Hematopoietic multipotent progenitor cell (in vitro differentiated cells): ENCODE results near the gene MRGPRF. TPM values are rescaled to one million over a fixed set of nuclear protein-coding genes. Genes with fewer than 3 reads are reported as not detected.

Experiments
- DNase-seq, 3 donors: peaks; one replicate each; pipeline ENCODE4 v3.0.0-alpha.2; 2011 to 2015; ENCODE audit warnings: low read depth in 2 of 3, low spot score in 2 of 3
- total RNA-seq: library from RNA; depleted of rRNA; stranded (reverse); fragments of >200 nt; gene quantifications from one replicate; pipeline ENCODE4 v1.2.3, GENCODE V29; 2012

MRGPRF gene
- total RNA-seq, 1 donor = not detected

DNA sequence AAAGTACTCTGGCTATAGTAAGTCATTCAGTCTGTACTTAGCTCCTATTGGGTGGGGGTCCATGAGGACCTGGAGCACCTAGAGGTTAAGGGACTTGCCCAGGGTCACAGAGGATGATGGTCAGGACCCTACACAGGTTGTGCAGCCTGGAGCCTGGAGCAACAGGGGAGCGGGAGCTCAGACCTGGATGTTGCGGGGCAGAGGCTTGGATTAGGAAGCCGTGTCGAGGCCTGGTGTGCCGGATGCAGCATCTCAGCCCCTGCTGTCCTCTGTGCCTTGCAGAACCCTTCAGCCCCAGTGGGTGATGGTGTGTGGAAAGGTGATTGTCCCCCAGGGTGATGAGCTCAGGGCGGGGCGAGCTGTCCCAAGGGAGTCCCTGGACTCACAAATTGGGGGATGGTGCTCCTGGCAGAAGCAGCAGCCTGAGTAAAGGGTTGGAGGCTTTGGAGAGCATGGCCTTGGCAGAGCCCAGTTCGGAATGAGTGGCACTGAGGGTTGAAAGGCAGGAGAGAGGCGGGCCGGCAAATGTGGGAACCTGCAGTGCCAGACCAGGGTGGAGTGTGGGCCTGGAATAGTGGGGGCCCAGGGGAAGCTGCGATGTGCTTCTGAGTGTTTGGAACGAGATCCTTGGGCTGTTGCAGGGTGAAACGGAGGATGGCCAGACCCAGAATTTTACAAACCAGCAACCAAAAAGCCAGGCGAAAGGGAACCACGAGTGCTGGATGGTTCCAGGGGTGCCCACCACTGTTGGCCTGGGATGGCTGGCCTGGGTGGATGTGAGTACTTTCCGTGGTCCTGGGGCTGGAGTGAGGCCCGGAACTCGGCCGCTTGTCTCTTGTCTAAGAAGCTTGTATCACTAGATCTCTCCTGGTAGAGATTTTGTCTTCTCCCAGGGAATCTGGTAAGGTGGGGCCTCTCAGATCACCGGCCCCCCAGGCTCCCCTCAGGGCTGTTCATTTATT lies 38.6 kb upstream of the MRGPRF start:
- DNase-seq = no peak

DNA sequence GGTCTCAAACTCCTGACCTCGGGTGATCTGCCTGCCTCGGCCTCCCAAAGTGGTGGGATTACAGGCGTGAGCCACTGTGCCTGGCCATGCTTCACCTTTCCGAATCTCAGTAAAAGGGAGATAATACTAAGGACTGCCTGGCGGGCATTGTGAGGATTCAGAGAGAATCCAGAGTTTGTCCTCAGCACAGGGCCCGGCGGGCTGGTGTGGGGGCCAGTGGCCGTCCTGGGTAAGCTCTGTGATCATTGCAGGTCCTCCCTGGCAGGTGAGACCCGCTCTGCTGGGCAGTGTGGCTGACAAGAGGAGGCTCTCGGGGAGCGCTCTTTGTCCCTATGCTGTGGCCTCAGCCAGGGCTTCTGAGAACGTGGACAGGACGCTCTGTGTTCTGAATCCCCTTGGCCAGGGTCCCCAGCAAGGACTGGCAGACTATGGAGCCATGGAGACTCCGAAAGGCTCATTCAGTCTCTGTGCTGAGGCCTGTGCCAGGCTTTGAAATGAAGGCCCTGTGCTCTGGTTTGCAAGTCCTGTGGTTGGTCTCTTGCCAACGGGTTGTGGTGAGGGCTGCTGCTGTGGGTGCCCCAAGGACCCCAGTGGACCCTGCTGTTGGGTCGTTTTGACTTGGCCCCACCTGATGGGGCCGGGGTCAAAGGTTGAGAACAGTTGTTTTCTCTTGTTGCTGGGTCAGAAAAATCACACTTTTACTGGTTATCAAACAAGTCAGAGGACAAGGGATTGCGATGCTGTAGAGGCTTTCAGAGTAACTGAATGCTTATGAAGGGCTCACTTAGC lies 37.7 kb upstream of the MRGPRF start:
- no peak for DNase-seq

GRCh38 chr11:69049490-69049867 lies 36.4 kb upstream of the MRGPRF start:
- DNase-seq = peak in 2 of 3 donors; percentile 28 to 38

- DNase-seq = peak; percentile 89 to 96 (median 95)
Measured at GRCh38 chr11:69048694-69049489, 35.8 kb upstream of the MRGPRF start, which contains the start of gene TPCN2. Gene TPCN2 (plus strand): TSS chr11:69048932. CDS start chr11:69048998, 66 bp downstream.

DNA sequence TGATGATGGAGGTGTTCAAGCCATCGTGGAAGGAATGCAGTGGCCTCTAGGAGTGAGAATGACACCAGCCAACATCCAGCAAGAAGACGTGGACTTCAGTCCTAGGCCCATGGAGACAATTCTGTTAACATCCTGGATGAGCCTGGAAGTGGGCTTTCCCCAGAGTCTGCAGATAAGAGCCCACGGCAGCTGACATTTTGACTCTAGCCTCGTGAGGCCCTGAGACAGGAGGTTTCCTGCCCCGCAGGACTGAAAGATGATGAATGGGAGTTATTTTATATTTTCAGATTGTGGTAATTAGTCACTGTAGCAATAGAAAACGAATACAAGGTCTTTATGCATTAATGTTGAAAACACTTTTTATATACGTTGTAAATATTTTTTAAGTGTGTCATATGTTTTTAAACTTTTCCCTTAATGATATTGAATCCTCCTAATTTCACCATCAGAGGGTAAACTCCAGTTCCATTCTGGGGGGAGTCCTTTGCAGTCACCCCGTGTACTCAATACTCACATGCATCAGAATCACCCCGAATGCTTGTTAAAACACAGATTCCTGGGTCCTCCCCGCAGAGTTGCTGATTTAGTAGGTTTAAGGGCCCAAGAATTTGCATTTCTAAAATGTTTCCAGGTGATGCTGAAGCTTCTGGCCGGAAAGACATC lies 35.1 kb upstream of the MRGPRF start:
- DNase-seq = no peak

DNA sequence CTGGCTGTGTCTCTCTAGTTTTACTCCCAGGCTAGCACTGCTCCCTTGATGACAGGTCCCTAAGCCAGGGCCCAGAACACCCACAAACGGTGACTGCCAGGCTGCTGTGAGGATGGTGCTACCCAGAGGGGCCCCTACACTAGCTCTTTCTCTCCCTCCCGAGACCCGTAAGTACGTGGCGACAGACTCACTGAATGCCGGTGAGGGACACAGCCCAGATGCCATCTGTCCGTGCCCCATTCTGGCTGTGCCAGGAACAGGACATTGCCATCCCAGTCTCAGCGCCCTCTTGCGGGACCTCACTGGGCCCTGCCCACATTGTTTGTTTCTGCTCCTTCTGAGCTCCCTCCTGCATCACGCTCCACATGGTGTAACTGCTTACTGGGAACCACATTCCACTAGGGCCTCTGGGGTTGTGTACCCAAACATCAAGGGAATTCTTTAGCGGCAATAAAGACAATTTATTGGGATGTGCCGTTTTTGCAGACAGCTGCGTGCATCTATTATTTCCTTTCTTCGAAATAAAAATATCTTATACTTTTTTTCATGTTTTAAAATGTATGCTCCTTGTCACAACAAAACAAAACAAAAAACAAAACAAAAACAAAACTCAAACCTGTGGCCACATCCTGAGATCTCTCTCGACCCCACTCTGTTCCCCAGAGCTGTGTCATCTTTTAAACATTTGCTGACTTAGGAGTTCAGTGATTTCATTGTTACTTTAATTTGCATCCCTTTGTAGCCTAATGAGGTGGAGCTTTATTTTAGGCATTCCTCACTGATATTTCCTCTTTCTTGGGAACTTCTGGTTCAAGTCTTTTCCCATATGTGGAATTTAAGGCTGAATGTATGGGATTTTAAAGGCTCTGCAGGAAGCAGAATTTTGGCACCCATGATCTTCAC lies 31.3 kb upstream of the MRGPRF start:
- DNase-seq = peak in 2 of 3 donors; percentile 28 to 46

GRCh38 chr11:69041516-69041915 lies 28.5 kb upstream of the MRGPRF start:
- DNase-seq = no peak

- peak in 1 of 3 donors; percentile 10 for DNase-seq
Measured at GRCh38 chr11:69040581-69041260, 27.7 kb upstream of the MRGPRF start.

GRCh38 chr11:69040051-69040450 lies 27.0 kb upstream of the MRGPRF start:
- no peak for DNase-seq

GRCh38 chr11:69039501-69039900 lies 26.5 kb upstream of the MRGPRF start:
- no peak for DNase-seq

DNA sequence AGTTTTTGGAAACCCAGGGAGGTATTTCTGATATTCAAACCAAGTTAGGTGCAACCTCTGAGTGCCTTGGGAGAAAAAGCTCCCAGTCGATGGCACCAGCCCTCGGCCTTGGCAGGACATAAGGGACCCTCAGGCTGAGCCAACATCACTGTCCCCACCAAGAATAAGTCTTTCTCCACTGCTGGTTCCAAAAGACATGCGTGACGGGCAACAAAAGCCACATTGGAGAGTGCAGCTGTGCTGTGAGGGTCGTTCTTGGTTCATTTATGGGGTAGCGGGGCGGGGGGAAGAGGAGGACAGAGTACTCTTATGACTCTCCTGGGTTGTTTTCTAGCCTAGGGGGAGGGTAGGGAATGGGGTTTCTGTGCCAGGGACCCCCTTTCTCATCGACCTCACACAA lies 24.5 kb upstream of the MRGPRF start:
- DNase-seq = no peak

GRCh38 chr11:69037074-69037473 lies 24.0 kb upstream of the MRGPRF start:
- no peak for DNase-seq

DNA sequence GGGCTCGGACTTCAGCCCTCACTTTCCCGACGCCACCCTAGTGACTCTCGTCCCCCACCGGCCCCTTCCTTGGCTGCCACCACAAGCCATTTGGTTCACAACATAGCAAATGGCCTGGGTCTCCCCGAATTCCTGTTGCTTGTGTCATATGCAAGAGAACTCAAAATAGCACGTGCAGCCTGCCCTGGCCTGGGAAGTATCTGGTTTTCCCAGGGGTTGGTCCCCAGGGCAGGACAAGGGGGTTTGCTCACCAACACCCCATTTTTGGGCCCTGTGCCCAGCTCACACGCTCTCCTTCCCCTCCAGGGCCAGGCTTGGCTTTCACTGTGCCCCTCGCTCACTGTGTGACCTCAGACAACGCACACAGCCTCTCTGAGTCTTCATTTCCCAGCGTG lies 22.9 kb upstream of the MRGPRF start:
- no peak for DNase-seq

- DNase-seq = no peak
Measured at GRCh38 chr11:69035150-69035945, 22.3 kb upstream of the MRGPRF start.

GRCh38 chr11:69034123-69034867 lies 21.2 kb upstream of the MRGPRF start:
- no peak for DNase-seq

DNA sequence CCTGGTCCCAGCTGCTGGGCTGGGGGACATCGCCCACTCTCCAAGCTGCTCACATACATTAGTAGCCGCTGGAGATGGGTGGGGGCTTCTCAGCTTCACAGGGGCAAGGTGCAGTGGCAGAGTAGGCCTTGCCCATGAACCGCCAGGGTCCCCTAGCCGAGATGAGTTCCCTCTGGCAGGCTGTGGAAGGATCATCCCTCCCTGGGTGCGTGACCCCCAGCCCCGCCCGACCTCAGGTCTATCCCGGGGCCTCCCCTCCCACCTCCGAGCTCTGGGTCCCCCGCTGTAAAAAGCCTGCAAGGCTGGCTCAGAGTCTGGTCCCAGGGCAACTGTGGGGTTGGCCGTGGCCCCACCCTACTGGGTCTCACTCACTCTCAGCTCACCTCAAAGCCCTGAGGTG lies 20.4 kb upstream of the MRGPRF start:
- no peak for DNase-seq

DNA sequence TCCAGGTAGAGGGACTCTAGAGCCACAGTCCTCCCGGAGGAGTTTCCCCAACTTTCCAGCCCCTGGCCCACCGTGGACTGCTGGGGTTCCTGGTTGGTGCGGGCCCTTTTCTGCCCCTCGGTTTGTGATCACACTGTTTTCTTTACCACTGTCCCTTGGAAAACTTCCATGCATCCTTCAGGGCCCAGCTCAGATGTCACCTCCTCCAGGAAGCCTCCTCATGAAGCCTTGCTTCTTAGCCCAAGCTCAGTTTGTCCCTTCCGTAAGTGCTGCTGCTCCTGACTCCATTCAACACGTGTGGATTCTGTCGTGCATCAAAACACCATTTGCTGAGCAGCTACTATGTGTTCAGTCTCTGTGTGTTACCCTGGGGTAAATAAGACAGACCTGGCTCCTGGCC lies 19.8 kb upstream of the MRGPRF start:
- DNase-seq = no peak
